Chondrocyte (in vitro differentiated cells): Measurements from ENCODE around the gene LCK. TPM values are rescaled to one million over a fixed set of nuclear protein-coding genes. Genes with fewer than 3 reads are reported as not detected.
A peak's percentile ranks its signal among the peaks of the same experiment; 100 is the strongest.

Source experiments
- DNase-seq: peaks from one replicate; pipeline ENCODE4 v3.0.0; 2021; ENCODE audit warnings: mixed read lengths, low spot score
- H3K27ac Mint-ChIP-seq: one replicate; pipeline ENCODE4 v1.8.0; 2021; ENCODE audit warnings: mild to moderate bottlenecking, moderate library complexity, mixed read lengths; ENCODE audit not compliant: unreplicated experiment
- H3K27me3 Mint-ChIP-seq: 2 replicates; pipeline ENCODE4 v1.8.0; 2021; ENCODE audit warnings: low read depth, mixed read lengths
- H3K36me3 Mint-ChIP-seq: 2 replicates; pipeline ENCODE4 v1.8.0; 2021; ENCODE audit warnings: low read depth, mixed read lengths
- H3K4me1 Mint-ChIP-seq: 2 replicates; pipeline ENCODE4 v1.8.0; 2021; ENCODE audit warnings: low read depth, mild to moderate bottlenecking, mixed read lengths
- H3K4me3 Mint-ChIP-seq: one replicate; pipeline ENCODE4 v1.8.0; 2021; ENCODE audit warnings: mild to moderate bottlenecking, moderate library complexity, mixed read lengths; ENCODE audit not compliant: unreplicated experiment
- H3K9me3 Mint-ChIP-seq: 2 replicates; pipeline ENCODE4 v1.8.0; 2021; ENCODE audit warnings: low read depth, mixed read lengths
- total RNA-seq: library from RNA; stranded (reverse); gene quantifications from 3 replicates; pipeline ENCODE4 v1.2.1, GENCODE V29; 2021
- TF ChIP-seq, protein P1 (sequence below): fragments of 200-600 bp; sonication (generic); IDR thresholded peaks from 2 replicates; pipeline ENCODE4 v1.5.0; 2021; ENCODE audit warnings: antibody characterized with exemption, mild to moderate bottlenecking, moderate library complexity

Gene LCK
- total RNA-seq, 1 donor from 2014 or later, result not detected

DNA sequence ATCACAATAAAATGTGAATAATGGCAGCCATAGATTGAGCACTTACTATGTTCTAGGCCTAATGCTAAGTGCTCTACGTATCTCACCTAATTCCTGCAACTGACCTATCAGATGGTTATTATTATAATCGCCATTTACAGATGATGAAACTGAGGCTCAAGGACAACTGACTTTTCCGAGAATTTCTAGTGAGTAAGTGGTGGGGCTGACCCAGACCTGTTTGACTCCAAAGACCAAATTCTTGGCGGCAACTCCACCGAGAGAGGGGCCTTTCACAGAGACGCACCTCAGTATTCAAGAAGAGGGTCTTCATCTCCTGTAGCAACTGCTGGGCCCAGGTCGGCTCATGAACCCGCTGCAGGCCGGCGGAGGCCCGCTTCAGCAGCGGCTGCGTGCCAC lies 29.5 kb upstream of the LCK start:
- Mint-ChIP-seq H3K4me3 (peak overlapping the region; percentile 95), H3K27ac (peak overlapping the region; percentile 95), H3K9me3 (no peaks in the 10 kb centered on the region), H3K36me3 (peaks cover 17% of the 10 kb centered on the region), H3K27me3 (no peaks in the 10 kb centered on the region), H3K4me1 (peaks cover 34% of the 10 kb centered on the region)
- no peak for DNase-seq
- TF ChIP-seq, protein P1, sequence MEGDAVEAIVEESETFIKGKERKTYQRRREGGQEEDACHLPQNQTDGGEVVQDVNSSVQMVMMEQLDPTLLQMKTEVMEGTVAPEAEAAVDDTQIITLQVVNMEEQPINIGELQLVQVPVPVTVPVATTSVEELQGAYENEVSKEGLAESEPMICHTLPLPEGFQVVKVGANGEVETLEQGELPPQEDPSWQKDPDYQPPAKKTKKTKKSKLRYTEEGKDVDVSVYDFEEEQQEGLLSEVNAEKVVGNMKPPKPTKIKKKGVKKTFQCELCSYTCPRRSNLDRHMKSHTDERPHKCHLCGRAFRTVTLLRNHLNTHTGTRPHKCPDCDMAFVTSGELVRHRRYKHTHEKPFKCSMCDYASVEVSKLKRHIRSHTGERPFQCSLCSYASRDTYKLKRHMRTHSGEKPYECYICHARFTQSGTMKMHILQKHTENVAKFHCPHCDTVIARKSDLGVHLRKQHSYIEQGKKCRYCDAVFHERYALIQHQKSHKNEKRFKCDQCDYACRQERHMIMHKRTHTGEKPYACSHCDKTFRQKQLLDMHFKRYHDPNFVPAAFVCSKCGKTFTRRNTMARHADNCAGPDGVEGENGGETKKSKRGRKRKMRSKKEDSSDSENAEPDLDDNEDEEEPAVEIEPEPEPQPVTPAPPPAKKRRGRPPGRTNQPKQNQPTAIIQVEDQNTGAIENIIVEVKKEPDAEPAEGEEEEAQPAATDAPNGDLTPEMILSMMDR, result no peak

GRCh38 chr1:32221980-32222755 lies 28.9 kb upstream of the LCK start, which contains the start of the genes EIF3I and TMEM234:
EIF3I (plus strand) TSS chr1:32222407; CDS start chr1:32222442, 35 bp downstream.
TMEM234 (minus strand) TSS chr1:32222353; CDS start chr1:32222322, 31 bp downstream.
- DNase-seq, result no peak
- H3K36me3 Mint-ChIP-seq, result peaks cover 13% of the 10 kb centered on the region
- H3K27ac Mint-ChIP-seq, result peak within 1 kb of the TSS; percentile 95
- H3K9me3 Mint-ChIP-seq, result no peaks in the 10 kb centered on the region
- TF ChIP-seq, protein P1, result no peak
- peaks cover 34% of the 10 kb centered on the region for H3K4me1 Mint-ChIP-seq
- H3K4me3 Mint-ChIP-seq, result peak within 1 kb of the TSS; percentile 95
- no peaks in the 10 kb centered on the region for H3K27me3 Mint-ChIP-seq

GRCh38 chr1:32223683-32224082 lies 27.4 kb upstream of the LCK start:
- TF ChIP-seq, protein P1, result no peak
- Mint-ChIP-seq H3K27ac (peak overlapping the region; percentile 33), H3K4me1 (peaks cover 34% of the 10 kb centered on the region), H3K36me3 (peaks cover 23% of the 10 kb centered on the region), H3K4me3 (peak overlapping the region; percentile 95), H3K9me3 (no peaks in the 10 kb centered on the region), H3K27me3 (no peaks in the 10 kb centered on the region)
- DNase-seq, result no peak

- H3K4me3 Mint-ChIP-seq, result peak overlapping the region; percentile 15
- H3K36me3 Mint-ChIP-seq, result peaks cover 28% of the 10 kb centered on the region
- H3K9me3 Mint-ChIP-seq, result no peaks in the 10 kb centered on the region
- TF ChIP-seq, protein P1, result no peak
- H3K27me3 Mint-ChIP-seq, result no peaks in the 10 kb centered on the region
- peak overlapping the region; percentile 33 for H3K27ac Mint-ChIP-seq
- peaks cover 34% of the 10 kb centered on the region for H3K4me1 Mint-ChIP-seq
- no peak for DNase-seq
Measured at GRCh38 chr1:32224285-32224684, 26.8 kb upstream of the LCK start.

GRCh38 chr1:32228771-32229170 lies 22.3 kb upstream of the LCK start:
- peaks cover 36% of the 10 kb centered on the region for H3K36me3 Mint-ChIP-seq
- H3K27ac Mint-ChIP-seq, result peak overlapping the region; percentile 22
- H3K4me1 Mint-ChIP-seq, result peaks cover 5% of the 10 kb centered on the region
- TF ChIP-seq, protein P1, result no peak
- H3K4me3 Mint-ChIP-seq, result no peak overlapping the region
- no peaks in the 10 kb centered on the region for H3K9me3 Mint-ChIP-seq
- no peaks in the 10 kb centered on the region for H3K27me3 Mint-ChIP-seq
- DNase-seq, result no peak
